DND-41 (cell line): ENCODE results near the gene CTSW.
"Not testable (repeated sequence)": the region's sequence is repeated elsewhere in the genome, so short reads cannot be mapped to it uniquely, and the experiment has no call there.

Experiments used
- CTCF ChIP-seq: IDR thresholded peaks from 2 replicates; pipeline ENCODE4 v1.5.1; 2012; ENCODE audit warnings: borderline replicate concordance, low read length, moderate library complexity, mild to moderate bottlenecking; ENCODE audit not compliant: poor library complexity, severe bottlenecking; ENCODE audit errors: extremely low read depth
- EZH2 ChIP-seq: IDR thresholded peaks from 3 replicates; pipeline ENCODE4 v1.6.1; 2012; ENCODE audit warnings: borderline replicate concordance, low read depth, mild to moderate bottlenecking, moderate library complexity, low read length, inconsistent platforms; ENCODE audit not compliant: severe bottlenecking

DNA sequence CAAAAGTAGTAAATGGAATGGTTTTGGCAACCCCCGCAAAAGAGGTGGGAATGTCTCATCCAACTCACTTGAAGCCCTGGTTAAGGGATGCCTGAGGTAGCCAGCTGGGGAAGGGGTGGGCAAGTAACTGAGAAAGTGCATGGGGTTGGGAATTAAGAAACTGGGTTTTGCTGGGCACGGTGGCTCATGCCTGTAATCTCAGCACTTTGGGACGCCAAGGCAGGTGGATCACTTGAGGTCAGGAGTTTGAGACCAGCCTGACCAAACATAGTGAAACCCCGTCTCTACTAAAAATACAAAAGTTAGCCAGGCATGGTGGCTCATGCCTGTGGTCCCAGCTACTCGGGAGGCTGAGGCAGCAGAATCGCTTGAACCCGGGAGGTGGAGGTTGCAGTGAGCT, 30.9 kb upstream of the CTSW start:
- not testable (repeated sequence) for TF ChIP-seq CTCF, EZH2
